ENCODE results near the gene MCRS1.

- TF ChIP-seq CTCF (conservative IDR thresholded peaks at IDR 0.05), result peak; percentile 83
- no peak for TF ChIP-seq EZH2 (IDR thresholded peaks at IDR 0.05; ENCODE audit: low read depth)
These were observed 12.9 kb upstream of the MCRS1 start for GRCh38 chr12:49580572-49581535.

Data from PC-9 (cell line).